Measurements from ENCODE around the gene GPNMB. TPM values are rescaled to one million over a fixed set of nuclear protein-coding genes. Genes with fewer than 3 reads are reported as not detected.

GPNMB gene
- total and polyA plus RNA-seq, 2 of the 13 experiments (the other 11 are each of a cell fraction or from before 2014, with no cell fraction given), result 1.1 to 1.6 TPM

- peak; percentile 14; the same call in 1 of the 2 replicates for TF ChIP-seq ZBTB33 (CRISPR knock-in tag; IDR thresholded peaks at IDR 0.05)
- TF ChIP-seq ZNF652 (CRISPR knock-in tag; IDR thresholded peaks at IDR 0.05; ENCODE audit: borderline replicate concordance, low read depth), result peak; percentile 20; the same call in 1 of the 2 replicates
- no peak for TF ChIP-seq PRDM10 (CRISPR knock-in tag; IDR thresholded peaks at IDR 0.05; ENCODE audit: low read depth)
- peak; percentile 59; the same call in 1 of the 2 replicates for TF ChIP-seq MAF1 (CRISPR knock-in tag; IDR thresholded peaks at IDR 0.05; ENCODE audit: borderline replicate concordance)
- TF ChIP-seq ARNTL (CRISPR knock-in tag; IDR thresholded peaks at IDR 0.05), result peak; percentile 44; the same call in 1 of the 2 replicates
- peak; percentile 47; the same call in 1 of the 2 replicates for TF ChIP-seq ZGPAT (CRISPR knock-in tag; IDR thresholded peaks at IDR 0.05)
- TF ChIP-seq HIVEP1 (CRISPR knock-in tag; IDR thresholded peaks at IDR 0.05), result peak; percentile 15; the same call in 1 of the 2 replicates
- TF ChIP-seq FOXA3 (CRISPR knock-in tag; IDR thresholded peaks at IDR 0.05), result peak; percentile 85
- TF ChIP-seq ZC3H4 (CRISPR knock-in tag; IDR thresholded peaks at IDR 0.05; ENCODE audit: borderline replicate concordance), result no peak
- TF ChIP-seq ZNF670 (CRISPR knock-in tag; IDR thresholded peaks at IDR 0.05; ENCODE audit: borderline replicate concordance), result no peak; the same call in 1 of the 2 replicates
- TF ChIP-seq GATAD2A (CRISPR knock-in tag; IDR thresholded peaks at IDR 0.05), result peak; percentile 92
- 0 out of 2 replicates have a peak, but pooled peaks have one; percentile 29 for TF ChIP-seq ZIK1 (CRISPR knock-in tag; IDR thresholded peaks at IDR 0.05; ENCODE audit: borderline replicate concordance, low read depth)
- TF ChIP-seq HIC2 (CRISPR knock-in tag; IDR thresholded peaks at IDR 0.05; ENCODE audit: low read depth), result peak; percentile 59; the same call in 1 of the 2 replicates
- peak; percentile 63; the same call in 1 of the 2 replicates for TF ChIP-seq ZNF761 (CRISPR knock-in tag; conservative IDR thresholded peaks at IDR 0.05)
- no peak for TF ChIP-seq TERF1 (CRISPR knock-in tag; IDR thresholded peaks at IDR 0.05)
- peak; percentile 78 for TF ChIP-seq UBTF (CRISPR knock-in tag; IDR thresholded peaks at IDR 0.05)
Observed at GRCh38 chr7:23293500-23294073, 47.0 kb downstream of the GPNMB start (continued).

Data from HepG2 (cell line).